Measurements from ENCODE around the gene CCL17. TPM values are rescaled to one million over a fixed set of nuclear protein-coding genes. Genes with fewer than 3 reads are reported as not detected.

The CCL17 gene
- total RNA-seq, 2 experiments from 2014 or later, result not detected

DNA sequence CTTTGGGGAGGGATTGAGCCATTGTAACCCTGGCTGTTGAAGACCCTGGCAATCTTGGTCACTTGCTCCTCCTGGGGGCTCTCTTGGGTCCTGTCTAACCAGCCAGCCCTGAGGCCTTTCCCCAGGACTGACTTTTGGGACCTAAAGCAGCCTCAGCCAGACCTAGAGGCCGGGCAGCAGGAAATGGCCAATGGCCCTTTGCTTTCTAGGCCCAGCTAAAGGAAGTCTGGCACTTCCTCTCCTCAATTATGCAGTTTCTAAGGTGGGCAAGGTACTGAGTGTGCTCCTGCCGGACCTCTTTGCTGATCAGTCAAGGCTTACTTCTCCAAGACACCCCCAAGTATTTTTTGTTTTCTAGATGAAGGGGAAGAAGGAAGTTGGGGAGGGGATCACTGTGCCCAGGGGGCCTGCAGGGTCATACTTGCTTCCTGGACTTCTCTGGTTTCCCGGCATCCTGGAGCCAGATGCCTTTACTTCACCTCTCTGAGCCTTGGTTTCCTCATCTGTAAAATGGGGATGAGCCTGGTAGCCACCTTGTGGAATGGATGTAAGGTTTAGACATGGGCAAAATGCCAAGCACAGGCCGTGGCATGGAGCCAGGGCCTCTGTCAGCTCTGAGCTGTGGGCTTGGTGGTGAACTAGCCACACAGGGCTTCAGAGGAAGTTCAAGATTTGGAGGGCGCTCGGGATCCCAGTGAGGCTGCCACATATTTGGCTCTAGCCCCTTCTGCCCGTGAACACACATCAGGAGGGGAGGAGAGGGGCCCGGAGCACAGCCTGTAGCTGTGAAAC is 23.7 kb upstream of the CCL17 start:
- H3K4me1 ChIP-seq (ENCODE audit: insufficient read depth, low read length, poor library complexity, severe bottlenecking), result peaks cover 12% of the 10 kb centered on the region
- no peak for DNase-seq (ENCODE audit: low spot score)
- TF ChIP-seq EZH2phosphoT487 (IDR thresholded peaks at IDR 0.05; ENCODE audit: borderline replicate concordance, low read depth, low read length), result no peak
- TF ChIP-seq CTCF (conservative IDR thresholded peaks at IDR 0.05; ENCODE audit: low read length), result no peak
- no peaks in the 10 kb centered on the region for H3K79me2 ChIP-seq (ENCODE audit: insufficient read depth, low read depth, low read length)
- H3K9me2 ChIP-seq (ENCODE audit: insufficient read depth, low read length), result no peaks in the 10 kb centered on the region
- no peak overlapping the region for H3K4me2 ChIP-seq (ENCODE audit: low read length)
- no peak overlapping the region for H3K4me3 ChIP-seq (ENCODE audit: low read depth, low read length, poor library complexity, severe bottlenecking)
- no TSS peak for BruUV-seq (replicated peaks)
- no peaks in the 10 kb centered on the region for H3K36me3 ChIP-seq (ENCODE audit: insufficient read depth, low read length)
- intact Hi-C loops (cut with micrococcal nuclease; ENCODE audit: unreplicated experiment), result no loop called here
- H3K9me3 ChIP-seq (ENCODE audit: low read length), result no peaks in the 10 kb centered on the region
- no peak overlapping the region for H2AFZ ChIP-seq (ENCODE audit: low read length)
- H3K27ac ChIP-seq (ENCODE audit: low read depth, low read length, poor library complexity, severe bottlenecking), result no peak overlapping the region
- POLR2A ChIA-PET, result no interaction called here
- no peaks in the 10 kb centered on the region for H4K20me1 ChIP-seq (ENCODE audit: insufficient read depth, low read length)
- CTCF ChIA-PET (ENCODE audit: unreplicated experiment), result interaction anchor here (0.6 kb wide), 1 partner anchor 288 kb away, joined by 7 read pairs; no protein-coding TSS in a partner anchor

GRCh38 chr16:57381791-57382534 is 22.6 kb upstream of the CCL17 start:
- ChIA-PET POLR2A (no interaction called here), CTCF (ENCODE audit: unreplicated experiment) (interaction anchor here (0.6 kb wide), 1 partner anchor 289 kb away, joined by 7 read pairs; no protein-coding TSS in a partner anchor)
- Histone ChIP-seq H3K4me3 (ENCODE audit: low read depth, low read length, poor library complexity, severe bottlenecking) (no peak overlapping the region), H3K9me2 (ENCODE audit: insufficient read depth, low read length) (no peaks in the 10 kb centered on the region), H2AFZ (ENCODE audit: low read length) (no peak overlapping the region), H3K9me3 (ENCODE audit: low read length) (no peaks in the 10 kb centered on the region), H3K79me2 (ENCODE audit: insufficient read depth, low read depth, low read length) (no peaks in the 10 kb centered on the region), H3K4me2 (ENCODE audit: low read length) (no peak overlapping the region), H3K27ac (ENCODE audit: low read depth, low read length, poor library complexity, severe bottlenecking) (no peak overlapping the region), H4K20me1 (ENCODE audit: insufficient read depth, low read length) (no peaks in the 10 kb centered on the region), H3K36me3 (ENCODE audit: insufficient read depth, low read length) (no peaks in the 10 kb centered on the region), H3K4me1 (ENCODE audit: insufficient read depth, low read length, poor library complexity, severe bottlenecking) (peaks cover 12% of the 10 kb centered on the region)
- BruUV-seq (replicated peaks), result no TSS peak
- DNase-seq (ENCODE audit: low spot score), result no peak
- TF ChIP-seq CTCF (conservative IDR thresholded peaks at IDR 0.05; ENCODE audit: low read length) (no peak), EZH2phosphoT487 (IDR thresholded peaks at IDR 0.05; ENCODE audit: borderline replicate concordance, low read depth, low read length) (no peak)
- intact Hi-C loops (cut with micrococcal nuclease; ENCODE audit: unreplicated experiment), result no loop called here

Data from OCI-LY7 (cell line).